A549 (cell line): ENCODE data around the gene PPM1H. TPM values are rescaled to one million over a fixed set of nuclear protein-coding genes. Genes with fewer than 3 reads are reported as not detected.

Experiments used
- ATAC-seq, 2 experiments: fragments of 200-7000 bp in 1 of 2; fragments of >200 bp in 1 of 2; cut with Nextera tagmentation in 1 of 2; cut with Tn5 transposase in 1 of 2; 3 replicates each; pipeline versions ENCODE4 v1.8.0 to v1.9.1; 2018 to 2020; ENCODE audit warnings: mild to moderate bottlenecking in 1 of 2, moderate library complexity in 1 of 2
- CTCF ChIA-PET: fragments of 300-600 bp; sonication (Branson Sonifier 250); formaldehyde crosslinking; extraction: SDS; loops from one replicate; lab custom pipeline; 2021; ENCODE audit warnings: antibody characterized with exemption, inconsistent platforms; lab: Yijun Ruan, JAX
- POLR2A ChIA-PET: fragments of 350-600 bp; formaldehyde crosslinking; extraction: SDS; loops from one replicate; lab custom pipeline; 2021; ENCODE audit warnings: antibody characterized with exemption, inconsistent platforms; lab: Yijun Ruan, JAX
- DNase-seq, 2 experiments: peaks; one replicate each; pipeline versions ENCODE4 v3.0.0 to v3.0.0-alpha.2; 2011 to 2016; ENCODE audit warnings: low read depth in 1 of 2, low spot score in 1 of 2
- FAIRE-seq: peaks from 2 replicates; lab custom pipeline; 2011; peaks lifted over from hg19 to GRCh38; lab: Jason Lieb, UNC
- H3K27ac ChIP-seq, 2 experiments: fragments of >200 bp; sonication (Bioruptor Twin); formaldehyde crosslinking; 3 replicates each; pipeline ENCODE4 v1.5.1; 2016 to 2017
- H3K4me1 ChIP-seq: fragments of >200 bp; sonication (Bioruptor Twin); formaldehyde crosslinking; 3 replicates; pipeline ENCODE4 v1.6.1; 2016
- H3K4me2 ChIP-seq: fragments of >200 bp; sonication (Bioruptor Twin); formaldehyde crosslinking; 3 replicates; pipeline ENCODE4 v1.6.1; 2016
- H3K4me3 ChIP-seq: fragments of >200 bp; sonication (Bioruptor Twin); formaldehyde crosslinking; 3 replicates; pipeline ENCODE4 v1.5.1; 2016
- H3K9me3 ChIP-seq: fragments of >200 bp; sonication (Bioruptor Twin); formaldehyde crosslinking; 3 replicates; pipeline ENCODE4 v1.6.1; 2016
- CBX8 ChIP-seq: fragments of 200-600 bp; sonication (generic); IDR thresholded peaks from 2 replicates; pipeline ENCODE4 v1.6.1; 2016
- CEBPB ChIP-seq, 2 experiments: fragments of >200 bp in 1 of 2; sonication (Bioruptor Twin) in 1 of 2; formaldehyde crosslinking in 1 of 2; IDR thresholded peaks; 2 replicates each; pipeline ENCODE4 v1.6.1; 2012 to 2016
- CHD2 ChIP-seq: fragments of 150-350 bp; IDR thresholded peaks from 2 replicates; pipeline ENCODE4 v1.6.1; 2014; ENCODE audit warnings: low read length; ENCODE audit not compliant: partially characterized antibody
- CTCF ChIP-seq: fragments of >200 bp; sonication (Bioruptor Twin); formaldehyde crosslinking; IDR thresholded peaks from 3 replicates; pipeline ENCODE4 v1.5.1; 2016
- EHF ChIP-seq: fragments of 250-450 bp; sonication (Bioruptor Pico); IDR thresholded peaks from 2 replicates; pipeline ENCODE4 v1.5.0; 2020; ENCODE audit warnings: mild to moderate bottlenecking
- ESRRA ChIP-seq: fragments of 150-350 bp; IDR thresholded peaks from 2 replicates; pipeline ENCODE4 v1.6.1; 2014; ENCODE audit warnings: mild to moderate bottlenecking, low read length, borderline replicate concordance
- HEYL ChIP-seq: fragments of 250-450 bp; sonication (Bioruptor Pico); IDR thresholded peaks from 2 replicates; pipeline ENCODE4 v1.8.0; 2021; ENCODE audit warnings: mild to moderate bottlenecking, moderate library complexity
- HOXB13 ChIP-seq: fragments of 250-450 bp; sonication (Bioruptor Pico); IDR thresholded peaks from 2 replicates; pipeline ENCODE4 v1.5.0; 2020; ENCODE audit warnings: low read depth, mild to moderate bottlenecking, moderate library complexity
- HOXB5 ChIP-seq: fragments of 250-450 bp; sonication (Bioruptor Pico); IDR thresholded peaks from 2 replicates; pipeline ENCODE4 v1.5.0; 2020; ENCODE audit warnings: mild to moderate bottlenecking, moderate library complexity
- JUN ChIP-seq, 2 experiments: fragments of >200 bp; sonication (Bioruptor Twin); formaldehyde crosslinking; IDR thresholded peaks; 2 replicates in 1 of 2; 3 replicates in 1 of 2; pipeline ENCODE4 v1.6.1; 2016 to 2017
- KDM1A ChIP-seq: fragments of 200-600 bp; sonication (generic); IDR thresholded peaks from 2 replicates; pipeline ENCODE4 v1.6.1; 2016; ENCODE audit warnings: low read depth, mild to moderate bottlenecking
- MAFK ChIP-seq: fragments of 450-650 bp; IDR thresholded peaks from 2 replicates; pipeline ENCODE4 v1.6.1; 2014; ENCODE audit not compliant: partially characterized antibody
- PHF8 ChIP-seq: fragments of 200-600 bp; sonication (generic); IDR thresholded peaks from 2 replicates; pipeline ENCODE4 v1.6.1; 2016; ENCODE audit warnings: low read depth, mild to moderate bottlenecking, antibody characterized with exemption, moderate library complexity, borderline replicate concordance
- POLR2A ChIP-seq: IDR thresholded peaks from 2 replicates; pipeline ENCODE4 v1.6.1; 2012; ENCODE audit warnings: mild to moderate bottlenecking, low read length
- POLR2AphosphoS2 ChIP-seq: conservative IDR thresholded peaks from 2 replicates; pipeline ENCODE4 v1.6.1; 2012; ENCODE audit warnings: low read length, improper control_type of control experiment, inconsistent platforms
- RAD21 ChIP-seq, 2 experiments: fragments of >200 bp in 1 of 2; sonication (Bioruptor Twin) in 1 of 2; formaldehyde crosslinking in 1 of 2; IDR thresholded peaks in 1 of 2; conservative IDR thresholded peaks in 1 of 2; 2 replicates in 1 of 2; 3 replicates in 1 of 2; pipeline ENCODE4 v1.6.1; 2012 to 2018; ENCODE audit warnings: inconsistent platforms in 1 of 2
- RCOR1 ChIP-seq: fragments of 150-350 bp; IDR thresholded peaks from 2 replicates; pipeline ENCODE4 v1.6.1; 2014; ENCODE audit warnings: antibody characterized with exemption, low read length, low read depth
- RNF2 ChIP-seq: fragments of 200-600 bp; sonication (generic); IDR thresholded peaks from 2 replicates; pipeline ENCODE4 v1.6.1; 2016; ENCODE audit warnings: low read depth, mild to moderate bottlenecking, antibody characterized with exemption, moderate library complexity, borderline replicate concordance
- SREBF2 ChIP-seq: fragments of 450-650 bp; IDR thresholded peaks from 2 replicates; pipeline ENCODE4 v1.6.1; 2014; ENCODE audit warnings: mild to moderate bottlenecking, moderate library complexity
- TP53 ChIP-seq: fragments of 250-450 bp; sonication (Bioruptor Pico); IDR thresholded peaks from 2 replicates; pipeline ENCODE4 v1.5.0; 2021; ENCODE audit warnings: mild to moderate bottlenecking, moderate library complexity
- ZNF302 ChIP-seq: fragments of 250-450 bp; sonication (Bioruptor Pico); IDR thresholded peaks from 2 replicates; pipeline ENCODE4 v1.9.0; 2021; ENCODE audit warnings: inconsistent platforms, mild to moderate bottlenecking, moderate library complexity
- WGBS: methylation state at CpG from one replicate; pipeline ENCODE4 v1.1.6; 2017; ENCODE audit errors: missing lambda C conversion rate; 5-methylcytosine and 5-hydroxymethylcytosine counted together
- polyA plus RNA-seq, 4 experiments: library from polyadenylated mRNA; depleted of rRNA in 3 of 4; stranded (reverse); fragments of >200 nt; fragmentation: RNase III in 1 of 4; extraction: RNeasy Plus Mini Kit Qiagen cat#74134 plus additional on column Dnase treatment in 1 of 4; gene quantifications; 2 replicates in 3 of 4; 3 replicates in 1 of 4; pipeline ENCODE4 v1.2.3, GENCODE V29; 2011 to 2017
- TF ChIP-seq, protein P1 (sequence below): fragments of 200-600 bp; sonication (generic); IDR thresholded peaks from 2 replicates; pipeline ENCODE4 v1.6.1; 2016; ENCODE audit warnings: antibody characterized with exemption, mild to moderate bottlenecking, moderate library complexity
- TF ChIP-seq, protein P2 (sequence below): fragments of 250-450 bp; sonication (Bioruptor Pico); IDR thresholded peaks from 2 replicates; pipeline ENCODE4 v1.5.0; 2020; ENCODE audit warnings: low read depth, mild to moderate bottlenecking, moderate library complexity
- TF ChIP-seq, protein P3 (sequence below): fragments of 450-650 bp; IDR thresholded peaks from 2 replicates; pipeline ENCODE4 v1.6.1; 2014; ENCODE audit warnings: antibody characterized with exemption
- TF ChIP-seq, protein P4 (sequence below): IDR thresholded peaks from 2 replicates; pipeline ENCODE4 v1.6.1; 2012
- TF ChIP-seq, protein P5 (sequence below): IDR thresholded peaks from 2 replicates; pipeline ENCODE4 v1.6.1; 2012

The PPM1H gene
- polyA plus RNA-seq, 2 of the 4 experiments (the other 2 are of a cell fraction): 7.8 TPM

- DNase-seq (no peak), ATAC-seq (no peak)
- no peaks in the 10 kb centered on the region for H3K9me3 ChIP-seq
- H3K4me1 ChIP-seq: peaks cover 76% of the 10 kb centered on the region
- TF ChIP-seq SREBF2: no peak
- TF ChIP-seq HEYL (CRISPR knock-in tag): no peak
- TF ChIP-seq, all 56 proteins: peak for 0
- no peak for FAIRE-seq
- Histone ChIP-seq H3K4me2 (no peak overlapping the region), H3K4me3 (no peak overlapping the region), H3K27ac (peak overlapping the region; percentile 87 to 93; a peak in 4 of 6 replicates)
- CTCF ChIA-PET: interaction anchor here (1.2 kb wide), 1 partner anchor 182 kb away, joined by 4 read pairs; no protein-coding TSS in a partner anchor
- POLR2A ChIA-PET: no interaction called here
- WGBS: 95% methylated on average over 3 of the region's 3 CpGs
Observed at GRCh38 chr12:62763312-62763711, 171.6 kb downstream of the PPM1H start.

GRCh38 chr12:62762645-62763044 lies 172.3 kb downstream of the PPM1H start:
- DNase-seq (no peak), FAIRE-seq (no peak), ATAC-seq (no peak)
- no peak overlapping the region for H3K4me2 ChIP-seq
- H3K4me3 ChIP-seq: no peak overlapping the region
- CTCF ChIA-PET: interaction anchor here (0.8 kb wide), 1 partner anchor 42 kb away, joined by 4 read pairs; no protein-coding TSS in a partner anchor
- H3K27ac ChIP-seq: peak overlapping the region; percentile 87 to 93; a peak in 5 of 6 replicates
- no peaks in the 10 kb centered on the region for H3K9me3 ChIP-seq
- WGBS: 85% methylated on average over 3 of the region's 3 CpGs
- POLR2A ChIA-PET: no interaction called here
- TF ChIP-seq ESRRA: no peak
- no peak for TF ChIP-seq POLR2AphosphoS2
- no peak for TF ChIP-seq TP53
- no peak for TF ChIP-seq POLR2A
- TF ChIP-seq, protein P1, sequence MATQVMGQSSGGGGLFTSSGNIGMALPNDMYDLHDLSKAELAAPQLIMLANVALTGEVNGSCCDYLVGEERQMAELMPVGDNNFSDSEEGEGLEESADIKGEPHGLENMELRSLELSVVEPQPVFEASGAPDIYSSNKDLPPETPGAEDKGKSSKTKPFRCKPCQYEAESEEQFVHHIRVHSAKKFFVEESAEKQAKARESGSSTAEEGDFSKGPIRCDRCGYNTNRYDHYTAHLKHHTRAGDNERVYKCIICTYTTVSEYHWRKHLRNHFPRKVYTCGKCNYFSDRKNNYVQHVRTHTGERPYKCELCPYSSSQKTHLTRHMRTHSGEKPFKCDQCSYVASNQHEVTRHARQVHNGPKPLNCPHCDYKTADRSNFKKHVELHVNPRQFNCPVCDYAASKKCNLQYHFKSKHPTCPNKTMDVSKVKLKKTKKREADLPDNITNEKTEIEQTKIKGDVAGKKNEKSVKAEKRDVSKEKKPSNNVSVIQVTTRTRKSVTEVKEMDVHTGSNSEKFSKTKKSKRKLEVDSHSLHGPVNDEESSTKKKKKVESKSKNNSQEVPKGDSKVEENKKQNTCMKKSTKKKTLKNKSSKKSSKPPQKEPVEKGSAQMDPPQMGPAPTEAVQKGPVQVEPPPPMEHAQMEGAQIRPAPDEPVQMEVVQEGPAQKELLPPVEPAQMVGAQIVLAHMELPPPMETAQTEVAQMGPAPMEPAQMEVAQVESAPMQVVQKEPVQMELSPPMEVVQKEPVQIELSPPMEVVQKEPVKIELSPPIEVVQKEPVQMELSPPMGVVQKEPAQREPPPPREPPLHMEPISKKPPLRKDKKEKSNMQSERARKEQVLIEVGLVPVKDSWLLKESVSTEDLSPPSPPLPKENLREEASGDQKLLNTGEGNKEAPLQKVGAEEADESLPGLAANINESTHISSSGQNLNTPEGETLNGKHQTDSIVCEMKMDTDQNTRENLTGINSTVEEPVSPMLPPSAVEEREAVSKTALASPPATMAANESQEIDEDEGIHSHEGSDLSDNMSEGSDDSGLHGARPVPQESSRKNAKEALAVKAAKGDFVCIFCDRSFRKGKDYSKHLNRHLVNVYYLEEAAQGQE: no peak
- TF ChIP-seq MAFK: no peak
- no peak for TF ChIP-seq KDM1A
- TF ChIP-seq CEBPB (IDR thresholded peaks at IDR 0.05): no peak
- no peak for TF ChIP-seq EHF
- no peak for TF ChIP-seq RNF2
- no peak for TF ChIP-seq HEYL (CRISPR knock-in tag)
- TF ChIP-seq RCOR1: no peak
- no peak for TF ChIP-seq HOXB5 (CRISPR knock-in tag)
- TF ChIP-seq JUN (IDR thresholded peaks at IDR 0.05): no peak
- H3K4me1 ChIP-seq: peaks cover 77% of the 10 kb centered on the region

GRCh38 chr12:62761658-62762057 lies 173.3 kb downstream of the PPM1H start:
- DNase-seq (no peak), FAIRE-seq (no peak), ATAC-seq (peak in 1 of 2 experiments; percentile 12; a peak in 2 of 6 replicates)
- WGBS: 86% methylated on average over 5 of the region's 5 CpGs
- Histone ChIP-seq H3K27ac (peak overlapping the region; percentile 87 to 93; a peak in 5 of 6 replicates), H3K4me3 (no peak overlapping the region), H3K4me1 (peaks cover 77% of the 10 kb centered on the region), H3K4me2 (peak overlapping the region; percentile 80), H3K9me3 (no peaks in the 10 kb centered on the region)
- ChIA-PET CTCF (interaction anchor here (0.8 kb wide), 1 partner anchor 29 kb away, joined by 3 read pairs; no protein-coding TSS in a partner anchor), POLR2A (interaction anchor here (1.5 to 2.0 kb wide), 2 partner anchors 24 to 29 kb away, joined by 8 to 9 read pairs; no protein-coding TSS in a partner anchor)
- TF ChIP-seq, protein P2, sequence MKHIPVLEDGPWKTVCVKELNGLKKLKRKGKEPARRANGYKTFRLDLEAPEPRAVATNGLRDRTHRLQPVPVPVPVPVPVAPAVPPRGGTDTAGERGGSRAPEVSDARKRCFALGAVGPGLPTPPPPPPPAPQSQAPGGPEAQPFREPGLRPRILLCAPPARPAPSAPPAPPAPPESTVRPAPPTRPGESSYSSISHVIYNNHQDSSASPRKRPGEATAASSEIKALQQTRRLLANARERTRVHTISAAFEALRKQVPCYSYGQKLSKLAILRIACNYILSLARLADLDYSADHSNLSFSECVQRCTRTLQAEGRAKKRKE (CRISPR knock-in tag): no peak
- no peak for TF ChIP-seq HOXB13 (CRISPR knock-in tag)
- no peak for TF ChIP-seq RAD21 (conservative IDR thresholded peaks at IDR 0.05 in 1 of 2, IDR thresholded peaks at IDR 0.05 in 1 of 2)
- no peak for TF ChIP-seq CTCF
- no peak for TF ChIP-seq ZNF302
- TF ChIP-seq, protein P3, sequence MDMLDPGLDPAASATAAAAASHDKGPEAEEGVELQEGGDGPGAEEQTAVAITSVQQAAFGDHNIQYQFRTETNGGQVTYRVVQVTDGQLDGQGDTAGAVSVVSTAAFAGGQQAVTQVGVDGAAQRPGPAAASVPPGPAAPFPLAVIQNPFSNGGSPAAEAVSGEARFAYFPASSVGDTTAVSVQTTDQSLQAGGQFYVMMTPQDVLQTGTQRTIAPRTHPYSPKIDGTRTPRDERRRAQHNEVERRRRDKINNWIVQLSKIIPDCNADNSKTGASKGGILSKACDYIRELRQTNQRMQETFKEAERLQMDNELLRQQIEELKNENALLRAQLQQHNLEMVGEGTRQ: no peak
- TF ChIP-seq, protein P4, sequence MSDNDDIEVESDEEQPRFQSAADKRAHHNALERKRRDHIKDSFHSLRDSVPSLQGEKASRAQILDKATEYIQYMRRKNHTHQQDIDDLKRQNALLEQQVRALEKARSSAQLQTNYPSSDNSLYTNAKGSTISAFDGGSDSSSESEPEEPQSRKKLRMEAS: no peak
- TF ChIP-seq PHF8: no peak
- no peak for TF ChIP-seq CBX8
- TF ChIP-seq, protein P5, sequence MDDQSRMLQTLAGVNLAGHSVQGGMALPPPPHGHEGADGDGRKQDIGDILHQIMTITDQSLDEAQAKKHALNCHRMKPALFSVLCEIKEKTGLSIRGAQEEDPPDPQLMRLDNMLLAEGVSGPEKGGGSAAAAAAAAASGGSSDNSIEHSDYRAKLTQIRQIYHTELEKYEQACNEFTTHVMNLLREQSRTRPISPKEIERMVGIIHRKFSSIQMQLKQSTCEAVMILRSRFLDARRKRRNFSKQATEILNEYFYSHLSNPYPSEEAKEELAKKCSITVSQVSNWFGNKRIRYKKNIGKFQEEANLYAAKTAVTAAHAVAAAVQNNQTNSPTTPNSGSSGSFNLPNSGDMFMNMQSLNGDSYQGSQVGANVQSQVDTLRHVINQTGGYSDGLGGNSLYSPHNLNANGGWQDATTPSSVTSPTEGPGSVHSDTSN: no peak
- no peak for TF ChIP-seq CHD2
- no peak for TF ChIP-seq POLR2A
- no peak for TF ChIP-seq TP53
- TF ChIP-seq SREBF2: no peak
